ENCODE results near the gene NEU3.
A peak's percentile ranks its signal among the peaks of the same experiment; 100 is the strongest.
"Not testable (repeated sequence)": the region's sequence is repeated elsewhere in the genome, so short reads cannot be mapped to it uniquely, and the experiment has no call there.

The NEU3 gene

DNA sequence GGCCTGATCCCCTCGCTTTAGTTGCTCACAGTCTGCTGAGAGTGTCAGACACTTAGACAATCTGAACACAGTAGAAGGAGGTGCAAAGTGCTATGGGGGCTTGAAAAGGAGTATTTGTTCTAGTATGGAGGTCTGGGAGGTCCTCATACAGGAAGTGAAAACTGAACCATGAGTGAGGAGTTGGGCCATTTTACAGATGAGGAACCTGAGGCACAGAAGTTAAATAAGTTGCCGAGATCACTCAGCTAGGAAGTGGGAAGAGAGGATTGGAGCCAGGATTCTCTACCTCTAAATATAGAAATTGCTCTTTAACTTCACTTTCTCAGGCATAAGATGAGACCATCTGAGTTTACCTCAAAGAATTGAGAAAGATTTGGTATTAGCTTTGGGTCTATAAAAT is 4.0 kb upstream of the NEU3 start:
- DNase-seq (ENCODE audit: low spot score), result no peak

DNA sequence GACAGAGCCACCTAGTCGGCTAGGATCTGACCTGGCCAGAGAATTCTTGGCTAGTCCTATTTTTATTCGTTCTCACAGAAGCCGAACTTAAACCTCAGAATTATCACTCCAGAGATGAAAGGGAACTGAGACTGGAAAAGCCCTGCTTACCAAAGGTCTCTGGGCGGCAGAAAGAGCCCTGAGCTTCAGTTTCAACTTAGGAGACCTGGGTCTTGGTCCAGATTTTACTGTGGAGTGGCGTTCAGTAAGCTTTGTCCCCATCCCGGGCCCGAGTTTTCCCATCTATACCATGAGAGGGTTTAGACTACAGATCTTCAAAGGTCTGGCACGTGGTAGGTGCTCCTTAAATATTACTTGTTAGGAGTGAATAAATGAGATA is 516 bp downstream of the NEU3 start:
- peak; percentile 6 for DNase-seq (ENCODE audit: low spot score)

DNA sequence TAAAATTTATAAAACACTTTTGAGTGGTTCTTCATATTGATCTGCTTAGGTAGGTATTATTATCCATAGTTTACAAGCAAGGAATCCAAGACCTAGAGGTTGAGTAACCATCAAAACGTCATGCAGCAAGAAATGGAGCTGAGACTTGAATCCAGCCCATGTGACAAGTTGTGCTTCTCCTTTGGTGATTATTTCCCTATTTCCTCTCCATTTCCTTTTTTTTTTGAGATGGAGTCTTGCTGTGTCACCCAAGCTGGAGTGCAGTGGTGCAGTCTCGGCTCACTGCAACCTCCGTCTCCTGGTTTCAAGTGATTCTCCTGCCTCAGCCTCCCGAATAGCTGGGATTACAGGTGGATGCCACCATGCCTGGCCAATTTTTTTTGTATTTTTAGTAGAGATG is 1.4 kb downstream of the NEU3 start:
- not testable (repeated sequence) for DNase-seq (ENCODE audit: low spot score)

DNA sequence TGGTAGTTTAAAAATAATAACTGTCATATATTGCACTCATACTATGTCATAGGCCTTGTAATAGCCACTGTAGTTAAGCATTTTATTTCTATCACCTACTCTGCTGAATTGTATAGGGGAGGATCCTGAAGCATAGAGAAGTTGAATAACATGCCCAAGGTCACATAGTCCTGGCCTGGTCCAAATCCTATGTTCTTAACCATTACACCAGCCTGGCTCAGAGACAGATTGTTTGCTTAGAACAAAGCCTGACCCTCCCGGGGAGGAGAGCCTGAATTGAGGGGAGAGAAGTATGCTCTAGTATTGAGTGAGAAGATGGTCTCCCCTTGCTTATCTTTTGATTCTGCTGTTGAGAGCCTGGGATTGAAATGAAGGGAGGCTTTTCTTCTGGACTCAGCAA is 2.2 kb downstream of the NEU3 start:
- no peak for DNase-seq (ENCODE audit: low spot score)

DNA sequence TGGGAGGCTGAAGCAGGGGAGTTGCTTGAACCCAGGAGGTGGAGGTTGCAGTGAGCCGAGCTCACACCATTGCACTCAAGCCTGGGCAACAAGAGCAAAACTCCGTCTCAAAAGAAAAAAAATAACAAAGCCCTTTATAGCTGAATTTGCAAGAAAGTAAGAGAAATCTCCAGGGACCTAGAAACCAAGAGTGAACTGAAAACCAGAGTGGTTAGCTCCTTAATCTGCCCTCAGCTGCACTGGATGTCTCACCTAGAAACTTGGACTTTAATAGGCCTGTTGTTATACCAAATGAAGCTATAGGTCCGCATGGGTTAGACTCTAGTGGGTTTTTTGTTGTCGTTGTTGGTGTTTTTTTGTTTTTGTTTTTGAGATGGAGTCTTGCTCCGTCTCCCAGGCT is 4.1 kb downstream of the NEU3 start:
- DNase-seq (ENCODE audit: low spot score), result no peak

DNA sequence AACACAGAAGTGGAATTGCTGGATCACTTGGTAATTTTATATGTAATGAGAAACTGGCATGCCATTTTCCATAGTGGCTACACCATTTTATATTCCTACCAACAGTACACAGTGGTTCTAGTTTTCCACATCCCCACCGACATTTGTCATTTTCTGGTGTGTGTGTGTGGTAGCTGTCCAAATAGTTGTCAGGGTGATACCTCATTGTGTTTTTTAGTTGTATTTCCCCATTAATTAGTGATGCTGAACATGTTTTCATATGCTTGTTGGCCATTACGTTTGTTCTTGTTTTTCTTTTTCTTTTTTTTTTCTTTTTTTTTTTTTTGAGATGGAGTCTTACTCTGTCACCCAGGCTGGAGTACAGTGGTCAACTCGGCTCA is 12.2 kb downstream of the NEU3 start:
- DNase-seq (ENCODE audit: low spot score), result no peak

DNA sequence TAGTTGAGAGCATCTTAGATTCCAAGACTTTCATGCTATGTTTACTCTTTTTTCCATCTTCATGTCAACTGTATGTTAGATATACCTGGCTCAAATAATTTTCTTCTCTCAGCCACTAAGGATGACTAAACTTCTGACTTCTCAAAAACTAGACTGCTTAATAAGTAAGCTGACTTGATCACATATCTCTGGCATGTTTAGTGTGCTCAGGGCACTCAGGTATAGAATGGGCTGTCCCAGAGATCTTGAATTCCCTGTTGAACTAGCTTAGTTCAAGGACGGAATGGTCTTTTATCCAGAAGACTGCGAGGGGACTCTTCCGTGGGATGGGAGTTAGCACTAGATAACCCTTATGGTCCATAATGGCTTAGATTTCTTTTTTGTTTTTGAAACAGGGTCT is 13.0 kb downstream of the NEU3 start:
- no peak for DNase-seq (ENCODE audit: low spot score)

DNA sequence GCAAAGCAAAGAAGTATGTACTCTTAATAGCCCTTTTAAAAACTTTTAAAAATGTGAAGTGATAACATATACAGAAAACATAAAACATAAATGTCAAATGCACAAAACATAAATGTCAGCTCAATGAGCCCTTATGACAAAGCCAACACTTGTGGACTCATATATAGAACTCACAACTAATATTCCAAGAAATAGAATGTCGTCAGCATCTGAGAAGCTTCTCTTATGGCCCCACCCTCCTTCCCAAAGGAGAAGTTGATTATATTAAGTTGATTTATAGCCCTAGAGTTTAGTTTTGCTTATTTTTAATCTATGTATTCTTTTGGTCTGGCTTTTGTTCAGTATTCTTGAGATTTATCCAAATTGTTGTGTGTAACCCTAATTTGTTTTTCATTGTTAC is 13.8 kb downstream of the NEU3 start:
- DNase-seq (ENCODE audit: low spot score), result no peak

DNA sequence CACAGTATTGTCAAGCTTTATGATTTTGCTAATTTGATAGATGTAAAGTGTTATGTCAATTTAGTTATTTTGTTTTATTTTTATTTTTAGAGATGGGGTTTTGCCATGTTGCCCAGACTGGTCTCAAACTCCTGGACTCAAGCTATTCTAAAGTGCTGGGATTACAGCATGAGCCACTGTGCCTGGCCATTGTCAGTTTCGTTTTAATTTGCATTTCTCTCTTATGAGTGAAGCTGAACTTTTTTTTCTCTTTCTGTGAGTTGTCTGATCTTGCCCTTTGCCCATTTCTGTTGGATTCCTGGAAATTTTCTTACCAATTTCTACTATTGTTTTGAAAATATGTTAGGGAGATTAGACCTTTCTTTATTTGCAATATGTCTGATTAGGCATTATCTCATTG is 15.5 kb downstream of the NEU3 start:
- no peak for DNase-seq (ENCODE audit: low spot score)

DNA sequence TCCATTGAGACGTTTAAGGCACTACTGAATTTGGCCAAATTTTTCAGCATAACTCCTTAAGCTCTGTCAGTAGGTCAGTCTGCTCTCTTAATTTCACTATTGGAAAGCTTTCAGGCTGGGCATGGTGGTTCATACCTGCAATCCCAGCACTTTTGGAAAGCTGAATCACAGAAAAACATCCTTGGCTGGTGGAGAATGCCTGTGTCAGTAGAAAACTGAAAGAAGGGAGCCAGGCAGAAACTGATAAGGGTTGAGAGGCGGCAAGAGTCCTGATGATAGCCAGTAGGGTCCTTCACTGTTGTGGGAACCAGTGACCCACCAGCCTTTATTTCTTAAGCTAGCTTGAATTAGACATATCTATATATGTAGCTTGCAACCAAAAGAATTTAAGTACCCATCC is 22.6 kb downstream of the NEU3 start:
- DNase-seq (ENCODE audit: low spot score), result no peak

DNA sequence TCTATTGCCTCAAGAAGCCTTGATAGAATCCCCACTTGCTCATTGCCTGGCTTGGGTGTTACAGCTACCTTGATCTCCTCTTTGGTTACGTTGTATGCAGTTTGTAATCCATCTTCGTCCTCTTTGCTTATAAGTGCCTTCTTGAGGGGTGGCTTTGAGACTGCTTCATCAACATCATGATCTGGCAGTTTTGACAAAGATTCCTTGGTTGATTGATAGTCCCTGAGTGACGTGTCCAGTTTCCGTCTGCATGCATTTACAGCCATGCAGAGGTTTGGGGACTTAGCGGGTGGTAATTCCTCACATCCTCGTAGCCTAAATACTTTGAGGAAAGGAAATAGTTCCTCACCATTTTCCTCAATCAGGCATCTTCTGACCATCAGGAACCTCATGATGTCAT is 23.1 kb downstream of the NEU3 start:
- DNase-seq (ENCODE audit: low spot score), result no peak

DNA sequence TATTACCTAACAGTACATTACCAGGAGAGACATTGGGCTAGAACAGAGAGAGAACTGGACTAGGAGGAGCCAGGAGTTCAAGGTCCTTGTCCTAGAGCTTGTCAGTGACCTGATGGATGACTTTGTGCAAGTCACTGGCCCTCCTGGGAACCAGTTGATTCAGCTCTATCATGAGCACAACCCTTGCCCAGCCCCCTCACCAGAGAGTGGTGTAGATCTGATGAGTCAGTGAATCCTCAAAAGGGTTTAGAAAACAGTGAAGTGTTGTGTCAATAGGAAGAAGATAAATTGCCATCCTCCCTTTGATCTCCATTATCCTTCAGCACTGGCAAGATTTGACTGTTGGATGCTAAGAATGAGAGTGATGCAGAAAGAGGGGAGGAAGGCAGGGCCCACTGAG is 24.3 kb downstream of the NEU3 start:
- no peak for DNase-seq (ENCODE audit: low spot score)

DNA sequence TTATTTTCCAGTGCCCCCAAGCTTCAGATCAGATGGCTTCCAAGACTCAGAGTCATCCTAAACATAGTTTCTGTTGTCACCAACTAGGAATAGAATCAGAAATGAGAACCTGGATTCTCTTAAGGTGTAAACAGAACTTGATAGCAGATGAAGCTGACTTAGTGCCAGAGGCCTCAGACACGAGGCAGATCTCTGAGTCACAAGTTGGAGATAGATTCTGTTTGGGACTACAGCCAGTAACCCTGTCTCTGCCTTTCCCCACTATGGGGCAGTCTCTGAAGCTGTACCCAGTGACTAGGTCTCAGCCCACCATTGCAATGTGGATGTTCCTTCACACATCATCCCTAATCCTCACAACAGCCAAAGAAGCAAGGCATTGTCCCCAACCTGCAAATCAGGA is 25.4 kb downstream of the NEU3 start:
- DNase-seq (ENCODE audit: low spot score), result no peak

DNA sequence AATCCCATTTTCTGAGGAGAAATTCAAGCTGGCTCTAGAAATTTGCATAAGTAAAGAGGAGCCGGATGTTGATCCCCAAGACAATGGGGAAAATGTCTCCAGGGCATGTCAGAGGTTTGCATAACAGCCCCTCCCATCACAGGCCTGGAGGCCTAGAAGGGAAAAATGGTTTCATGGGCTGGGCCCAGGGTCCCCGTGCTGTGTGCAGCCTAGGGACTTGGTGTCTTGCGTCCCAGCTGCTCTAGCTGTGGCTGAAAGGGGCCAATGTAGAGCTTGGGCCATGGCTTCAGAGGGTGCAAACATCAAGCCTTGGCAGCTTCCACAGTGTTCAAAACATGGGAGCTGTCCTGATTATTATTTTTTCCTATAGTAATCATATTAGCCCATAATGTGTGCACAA is 30.5 kb downstream of the NEU3 start:
- not testable (repeated sequence) for DNase-seq (ENCODE audit: low spot score)

DNA sequence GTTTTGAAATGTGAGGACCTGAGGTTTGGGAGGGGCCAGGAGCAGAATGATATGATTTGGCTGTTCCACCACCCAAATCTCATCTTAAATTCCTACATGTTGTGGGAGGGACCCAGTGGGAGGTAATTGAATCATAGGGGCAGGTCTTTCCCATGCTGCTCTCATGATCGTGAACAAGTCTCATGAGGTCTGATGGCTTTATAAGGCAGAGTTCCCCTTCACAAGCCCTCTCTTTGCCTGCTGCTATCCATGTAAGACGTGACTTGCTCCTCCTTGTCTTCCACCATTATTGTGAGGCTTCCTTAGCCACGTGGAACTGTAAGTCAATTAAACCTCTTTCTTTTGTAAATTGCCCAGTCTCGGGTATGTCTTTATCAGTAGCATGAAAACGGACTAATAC is 31.6 kb downstream of the NEU3 start:
- DNase-seq (ENCODE audit: low spot score), result not testable (repeated sequence)

DNA sequence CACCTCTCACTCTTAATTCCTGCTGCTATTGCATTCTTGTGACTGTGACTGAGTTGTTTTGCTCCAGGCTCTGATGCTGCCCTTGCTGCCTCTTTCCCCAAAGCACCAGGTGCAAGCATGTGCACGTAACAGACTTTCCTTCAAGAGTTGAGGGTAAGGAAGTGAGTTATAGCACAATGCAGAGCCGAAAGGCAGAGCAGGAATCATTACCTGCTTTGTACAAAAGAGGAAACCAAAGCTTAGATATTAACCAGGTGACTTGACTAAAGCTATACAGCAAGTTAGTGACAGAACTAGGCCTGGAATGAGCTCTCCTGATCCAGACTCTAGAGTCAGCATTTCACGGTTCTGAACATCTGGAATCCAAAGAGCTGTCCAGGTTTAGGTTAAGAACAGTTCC is 33.6 kb downstream of the NEU3 start:
- no peak for DNase-seq (ENCODE audit: low spot score)

DNA sequence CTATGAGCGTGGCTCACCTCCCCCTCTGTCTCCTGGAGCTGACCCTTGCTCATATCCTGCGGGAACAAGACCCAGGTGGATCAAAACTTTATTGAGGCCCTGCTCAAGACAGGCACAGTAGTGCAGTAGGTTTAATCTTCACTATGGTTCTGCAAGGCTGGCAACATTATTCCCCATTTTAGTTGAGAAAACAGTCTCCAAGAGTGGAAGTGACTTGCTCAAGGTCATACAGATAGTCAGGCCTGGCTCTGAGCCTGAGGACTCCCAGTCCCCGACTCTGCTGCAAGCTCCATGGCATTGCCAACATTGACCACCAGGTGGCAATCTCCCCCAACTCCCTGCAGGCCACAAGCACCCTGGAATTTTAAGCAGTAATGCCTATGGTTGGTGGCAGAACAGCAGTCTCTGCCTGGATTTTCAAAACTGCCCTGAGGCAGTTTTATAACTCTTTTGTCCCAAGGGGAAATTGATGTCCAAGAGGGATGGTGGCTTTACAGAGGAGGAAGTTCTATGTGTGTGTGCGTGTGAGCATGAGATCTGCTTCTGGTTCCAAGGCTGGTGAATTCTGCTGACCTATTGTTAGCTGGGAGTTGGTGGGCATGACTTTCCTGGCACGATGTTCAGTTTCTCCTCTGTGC is 34.1 kb downstream of the NEU3 start:
- DNase-seq (ENCODE audit: low spot score), result peak; percentile 69

DNA sequence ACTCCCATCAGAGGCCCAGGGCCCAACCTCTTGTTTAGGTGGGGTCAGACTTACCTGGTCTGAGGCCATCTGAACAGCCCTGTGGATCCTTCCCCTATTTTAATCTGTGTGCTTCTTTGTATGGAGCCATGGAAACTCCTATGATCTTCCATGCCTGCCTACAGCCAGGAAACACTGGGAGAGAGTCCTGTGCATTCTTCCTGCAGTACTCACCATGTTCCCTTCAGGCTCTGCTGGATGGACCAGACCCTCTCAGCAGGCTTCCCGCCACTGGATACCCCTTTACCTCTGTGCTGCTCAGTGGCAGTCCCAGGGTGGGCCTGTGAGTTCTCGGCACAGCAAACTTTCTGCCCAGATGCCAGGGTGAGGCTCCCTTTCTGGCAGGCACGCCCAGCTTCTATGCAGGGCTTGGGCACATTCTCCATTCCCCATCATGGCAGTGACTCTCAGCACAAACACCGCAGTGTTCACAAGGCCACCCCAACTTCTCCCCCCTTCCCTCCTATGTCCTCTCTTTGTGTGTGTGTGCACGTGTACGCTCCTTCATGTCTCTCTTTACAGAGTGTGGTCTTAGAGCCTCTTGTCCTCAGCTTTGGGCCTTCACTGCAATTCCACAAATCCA is 34.8 kb downstream of the NEU3 start:
- no peak for DNase-seq (ENCODE audit: low spot score)

DNA sequence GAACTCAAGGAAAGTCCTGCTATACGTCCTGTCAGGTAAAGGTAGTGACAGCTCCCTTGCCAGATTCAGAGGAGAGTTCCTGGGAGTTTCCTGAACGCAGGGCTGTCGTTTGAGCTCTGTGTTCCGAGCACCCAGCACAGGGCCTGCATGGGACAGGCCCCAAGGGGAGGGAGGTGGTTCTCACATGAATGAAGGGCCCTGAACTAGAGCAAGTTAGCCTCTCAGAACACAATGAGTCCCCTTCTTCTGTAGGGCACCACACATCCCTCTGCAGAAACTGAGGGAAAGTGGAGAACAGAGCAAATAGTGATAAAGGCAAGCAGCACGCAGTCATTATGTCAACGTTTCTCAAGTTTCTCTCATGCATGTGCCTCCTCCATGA is 35.3 kb downstream of the NEU3 start:
- DNase-seq (ENCODE audit: low spot score), result no peak

DNA sequence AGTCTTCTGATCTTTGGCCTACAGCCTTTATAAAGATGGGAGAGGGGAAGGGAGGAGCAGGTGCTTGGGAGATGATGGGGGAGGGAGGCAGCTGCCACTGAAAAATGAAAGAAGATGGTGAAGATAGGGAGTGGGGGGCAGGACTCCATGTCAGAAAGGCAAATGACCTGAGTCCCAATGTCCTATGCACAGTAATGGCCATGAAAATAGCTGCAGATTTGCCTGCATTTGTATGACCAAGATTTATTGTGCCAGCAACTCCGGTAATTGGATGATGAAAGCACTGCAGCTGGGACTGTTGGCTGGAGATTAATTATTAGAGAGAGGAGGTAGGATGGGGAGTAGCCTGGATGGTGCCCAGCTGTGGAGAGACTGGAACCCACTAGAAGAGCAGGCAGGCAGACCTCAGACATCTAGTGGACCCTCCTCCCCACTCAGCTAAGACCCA is 36.1 kb downstream of the NEU3 start:
- no peak for DNase-seq (ENCODE audit: low spot score)

DNA sequence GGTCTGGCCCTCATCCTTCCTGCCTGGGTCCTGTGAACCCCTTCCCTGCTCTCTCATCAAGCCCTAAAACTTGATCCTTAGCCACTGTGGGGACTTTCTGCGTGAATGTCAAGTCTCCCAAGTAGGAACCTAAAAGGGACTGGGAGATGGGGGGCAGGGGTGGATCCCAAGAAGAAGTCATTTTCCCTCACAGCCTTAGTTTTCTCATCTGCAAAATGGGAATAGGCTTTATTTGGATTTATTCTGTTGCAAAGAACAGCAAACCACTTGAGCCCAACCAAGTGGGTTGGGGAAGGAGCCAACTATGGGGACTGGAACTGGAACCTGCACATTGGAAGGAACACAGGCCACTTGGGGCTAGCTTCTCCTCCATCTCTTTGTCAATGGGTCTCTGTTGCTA is 36.8 kb downstream of the NEU3 start:
- DNase-seq (ENCODE audit: low spot score), result no peak

DNA sequence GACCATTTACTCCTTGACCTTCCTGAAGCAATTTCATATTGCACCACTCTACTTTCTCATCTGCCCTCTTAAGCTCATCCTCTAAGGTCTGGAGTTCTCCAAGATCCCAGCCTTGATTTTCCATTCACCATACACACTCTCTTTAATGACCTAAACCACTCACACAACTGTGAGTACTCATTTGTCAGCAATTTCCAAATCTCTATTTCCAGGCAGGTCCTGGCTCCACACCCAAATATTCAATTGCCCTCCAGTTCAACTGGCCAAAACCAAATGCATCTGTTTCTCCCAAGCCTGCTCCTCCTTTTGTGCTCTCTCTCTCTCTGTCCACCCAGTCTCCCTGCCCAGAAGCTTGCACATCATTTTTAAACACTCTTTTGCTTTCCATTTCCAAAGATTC is 39.6 kb downstream of the NEU3 start:
- no peak for DNase-seq (ENCODE audit: low spot score)

DNA sequence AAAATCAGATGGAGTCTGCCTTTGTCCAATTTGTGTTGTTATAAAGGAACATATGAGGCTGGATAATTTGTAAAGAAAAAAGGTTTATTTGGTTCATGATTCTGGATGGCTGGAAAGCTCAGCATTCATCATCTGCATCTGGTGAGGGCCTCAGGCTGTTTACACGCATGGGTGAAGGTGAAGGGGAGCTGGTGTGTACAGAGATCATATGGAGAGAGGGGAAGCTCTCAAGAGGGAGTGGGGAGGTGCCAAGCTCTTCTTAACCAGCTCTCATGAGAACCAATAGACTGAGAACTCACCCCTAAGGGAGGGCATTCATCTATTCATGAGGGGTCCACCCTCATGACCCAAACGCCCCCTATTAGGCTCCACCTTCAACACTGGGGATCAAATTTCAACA is 40.0 kb downstream of the NEU3 start:
- DNase-seq (ENCODE audit: low spot score), result no peak

DNA sequence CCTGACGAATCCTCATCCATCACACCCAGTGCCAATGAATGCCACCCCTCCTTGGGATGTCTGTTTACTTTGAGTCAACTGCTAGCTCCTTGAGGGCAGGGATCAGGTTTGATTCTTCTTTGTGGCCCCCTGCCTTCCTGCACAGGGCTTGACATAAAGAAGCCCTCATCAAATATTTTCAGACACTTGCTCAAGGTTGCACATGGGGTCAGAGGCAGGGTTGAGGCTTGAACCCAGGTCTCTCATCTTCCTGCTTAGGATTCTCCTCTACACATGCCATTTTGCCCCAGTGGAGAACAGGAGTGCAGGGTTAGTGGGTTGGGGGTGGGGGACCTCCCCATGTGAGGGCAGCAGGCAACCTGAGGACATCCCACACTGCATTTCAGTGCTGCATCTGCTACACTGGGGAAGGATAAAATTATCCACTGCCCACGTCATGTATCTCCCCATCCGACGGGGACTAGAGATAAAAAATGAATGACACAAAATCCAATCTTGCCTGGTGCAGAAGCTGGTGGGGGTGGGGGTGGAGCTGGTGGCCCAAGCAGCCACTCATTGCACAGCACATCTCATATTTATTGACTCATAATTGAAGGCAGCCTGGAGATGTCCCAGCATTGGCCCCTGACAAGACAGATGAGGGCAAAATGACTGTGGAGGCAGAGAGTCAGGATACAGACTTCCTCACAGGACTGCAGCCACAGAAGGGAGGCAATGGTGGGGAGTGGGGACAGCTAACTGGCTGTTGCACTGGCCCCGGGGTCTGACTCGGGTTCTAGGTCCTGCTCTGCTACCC is 41.3 kb downstream of the NEU3 start:
- no peak for DNase-seq (ENCODE audit: low spot score)

Data from CD4-positive, alpha-beta T cell treated with Interleukin-15 for 4 hours (primary cell).